NCI-H526 treated with DMSO at 0.1 percent for 48 hours (cell line): Measurements from ENCODE around the gene TAF7L.

ENCODE experiments used
- DNase-seq: peaks from one replicate; lab custom pipeline; 2025; lab: John Stamatoyannopoulos, UW

Gene TAF7L

GRCh38 chrX:101220662-101221260 is 70.4 kb downstream of the TAF7L start:
- DNase-seq = no peak

- no peak for DNase-seq
Observed at GRCh38 chrX:101219864-101220346, 71.2 kb downstream of the TAF7L start.

DNA sequence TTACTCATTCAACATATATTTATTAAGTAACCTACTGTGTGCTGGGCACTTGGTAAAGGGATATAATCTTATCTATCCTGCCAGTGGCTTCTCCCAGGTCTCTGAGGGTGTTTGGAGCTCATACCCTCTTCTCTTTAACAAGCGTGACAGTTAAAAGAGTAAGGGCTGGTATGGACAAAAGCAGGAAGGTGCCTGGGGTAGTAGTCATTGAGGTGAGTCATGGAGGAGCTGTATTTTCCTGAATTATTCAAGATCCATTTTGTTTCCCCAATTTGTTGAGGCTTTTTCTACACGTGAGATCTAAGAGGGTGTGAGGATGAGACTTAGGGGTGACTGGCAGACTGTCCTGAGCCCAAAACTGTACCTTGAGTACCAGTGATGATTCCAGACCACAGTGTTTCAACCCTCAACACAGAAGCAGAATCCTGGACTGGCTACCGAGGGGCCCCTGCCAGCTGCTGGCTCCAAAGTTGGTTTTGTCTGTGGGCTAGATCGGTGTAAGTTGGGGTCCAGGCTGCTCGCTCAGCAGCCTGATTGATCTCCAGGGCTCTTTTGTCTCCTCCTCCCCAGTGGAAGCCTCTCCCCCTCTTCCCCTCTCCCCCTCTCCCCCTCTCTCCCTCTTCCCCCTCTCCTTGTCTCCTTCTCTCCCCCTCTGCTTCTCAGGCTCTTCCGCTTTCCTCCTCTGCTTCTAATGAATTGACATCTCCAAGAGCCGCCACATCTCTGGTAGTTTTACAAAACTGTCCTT is 71.8 kb downstream of the TAF7L start, which contains the start of gene DRP2:
TSS of gene DRP2 (plus strand) at position 671 of the 748 bp plus-strand sequence. CDS start 11,862 bp downstream, outside the sequence.
- no peak for DNase-seq
